ENCODE results near the gene FAM111A.

Gene FAM111A

GRCh38 chr11:59176330-59176729 is 33.7 kb downstream of the FAM111A start:
- no peak overlapping the region for H3K27ac ChIP-seq
- no peak for DNase-seq (ENCODE audit: low read depth, low spot score)

GRCh38 chr11:59178402-59178801 is 35.7 kb downstream of the FAM111A start:
- H3K27ac ChIP-seq = no peak overlapping the region
- DNase-seq (ENCODE audit: low read depth, low spot score) = no peak

- no peak for DNase-seq (ENCODE audit: low read depth, low spot score)
These were observed 36.5 kb downstream of the FAM111A start for GRCh38 chr11:59179121-59179520.

GRCh38 chr11:59180168-59180776 is 37.6 kb downstream of the FAM111A start:
- no peak overlapping the region for H3K27ac ChIP-seq
- DNase-seq (ENCODE audit: low read depth, low spot score) = no peak

More at GRCh38 chr11:59179121-59179520, 36.5 kb downstream of the FAM111A start:
- no peak overlapping the region for H3K27ac ChIP-seq

- H3K27ac ChIP-seq = no peak overlapping the region
- DNase-seq (ENCODE audit: low read depth, low spot score) = no peak
These were observed 38.3 kb downstream of the FAM111A start for GRCh38 chr11:59180907-59181306.

GRCh38 chr11:59181746-59182456 is 39.2 kb downstream of the FAM111A start:
- DNase-seq (ENCODE audit: low read depth, low spot score) = no peak
- H3K27ac ChIP-seq = no peak overlapping the region

GRCh38 chr11:59182457-59183151 is 39.9 kb downstream of the FAM111A start:
- no peak overlapping the region for H3K27ac ChIP-seq
- no peak for DNase-seq (ENCODE audit: low read depth, low spot score)

- DNase-seq (ENCODE audit: low read depth, low spot score) = no peak
- no peak overlapping the region for H3K27ac ChIP-seq
These were observed 41.1 kb downstream of the FAM111A start for GRCh38 chr11:59183771-59184170.

GRCh38 chr11:59184691-59185339 is 42.2 kb downstream of the FAM111A start:
- DNase-seq (ENCODE audit: low read depth, low spot score) = no peak
- no peak overlapping the region for H3K27ac ChIP-seq

- H3K27ac ChIP-seq = no peak overlapping the region
- no peak for DNase-seq (ENCODE audit: low read depth, low spot score)
These were observed 42.8 kb downstream of the FAM111A start for GRCh38 chr11:59185386-59185945.

- no peak for DNase-seq (ENCODE audit: low read depth, low spot score)
These were observed 43.5 kb downstream of the FAM111A start for GRCh38 chr11:59186130-59186594.

GRCh38 chr11:59187035-59187434 is 44.4 kb downstream of the FAM111A start:
- H3K27ac ChIP-seq = no peak overlapping the region

More at GRCh38 chr11:59186130-59186594, 43.5 kb downstream of the FAM111A start:
- H3K27ac ChIP-seq = no peak overlapping the region

GRCh38 chr11:59187587-59187986 is 44.9 kb downstream of the FAM111A start:
- H3K27ac ChIP-seq = no peak overlapping the region
- no peak for DNase-seq (ENCODE audit: low read depth, low spot score)

More at GRCh38 chr11:59187035-59187434, 44.4 kb downstream of the FAM111A start:
- DNase-seq (ENCODE audit: low read depth, low spot score) = no peak

GRCh38 chr11:59188954-59189353 is 46.3 kb downstream of the FAM111A start:
- H3K27ac ChIP-seq = no peak overlapping the region
- DNase-seq (ENCODE audit: low read depth, low spot score) = no peak

GRCh38 chr11:59189986-59190385 is 47.3 kb downstream of the FAM111A start:
- DNase-seq (ENCODE audit: low read depth, low spot score) = no peak

GRCh38 chr11:59191095-59191494 is 48.4 kb downstream of the FAM111A start:
- H3K27ac ChIP-seq = no peak overlapping the region
- DNase-seq (ENCODE audit: low read depth, low spot score) = no peak

More at GRCh38 chr11:59189986-59190385, 47.3 kb downstream of the FAM111A start:
- no peak overlapping the region for H3K27ac ChIP-seq

GRCh38 chr11:59191890-59192289 is 49.2 kb downstream of the FAM111A start:
- no peak for DNase-seq (ENCODE audit: low read depth, low spot score)
- H3K27ac ChIP-seq = no peak overlapping the region

GRCh38 chr11:59192446-59193020 is 49.9 kb downstream of the FAM111A start:
- no peak for DNase-seq (ENCODE audit: low read depth, low spot score)

GRCh38 chr11:59193587-59194130 is 51.0 kb downstream of the FAM111A start:
- H3K27ac ChIP-seq = no peak overlapping the region
- no peak for DNase-seq (ENCODE audit: low read depth, low spot score)

More at GRCh38 chr11:59192446-59193020, 49.9 kb downstream of the FAM111A start:
- H3K27ac ChIP-seq = no peak overlapping the region

GRCh38 chr11:59195586-59195985 is 52.9 kb downstream of the FAM111A start:
- DNase-seq (ENCODE audit: low read depth, low spot score) = no peak

More at GRCh38 chr11:59195586-59195985, 52.9 kb downstream of the FAM111A start:
- H3K27ac ChIP-seq = no peak overlapping the region
